Measurements from ENCODE around the gene PTPRF.

Gene PTPRF

GRCh38 chr1:43539726-43540434 lies 9.2 kb downstream of the PTPRF start:
- ATAC-seq (ENCODE audit: insufficient read depth, low read depth) (no peak), DNase-seq (no peak)
- Histone ChIP-seq H3K27me3 (ENCODE audit: insufficient read depth, low read length, poor library complexity) (no peaks in the 10 kb centered on the region), H4K20me1 (ENCODE audit: insufficient read depth, low read length) (0 out of 2 replicates have a peak, but pooled peaks cover 3% of the 10 kb centered on the region), H3K9ac (ENCODE audit: low read depth, low read length) (no peak overlapping the region), H3K27ac (ENCODE audit: low read length) (no peak overlapping the region), H3K79me2 (ENCODE audit: insufficient read depth, low read length) (no peaks in the 10 kb centered on the region), H3K9me3 (ENCODE audit: insufficient read depth, low read length, severe bottlenecking) (no peaks in the 10 kb centered on the region), H3K4me3 (ENCODE audit: low read depth in 1 of 2, low read length in 2 of 2) (no peak overlapping the region), H3K4me1 (ENCODE audit: insufficient read depth, low read length) (no peaks in the 10 kb centered on the region), H3K4me2 (ENCODE audit: insufficient read depth, low read length) (no peak overlapping the region), H2AFZ (ENCODE audit: low read depth, low read length) (no peak overlapping the region), H3K36me3 (ENCODE audit: insufficient read depth, low read length) (no peaks in the 10 kb centered on the region)
- TF ChIP-seq EZH2 (IDR thresholded peaks at IDR 0.05; ENCODE audit: borderline replicate concordance, low read depth, low read length, severe bottlenecking): no peak
- no peak for TF ChIP-seq CTCF (IDR thresholded peaks at IDR 0.05; ENCODE audit: borderline replicate concordance, extremely low read depth, low read length, poor library complexity, severe bottlenecking)

GRCh38 chr1:43540653-43541071 lies 10.0 kb downstream of the PTPRF start:
- no peak for ATAC-seq (ENCODE audit: insufficient read depth, low read depth)
- no peaks in the 10 kb centered on the region for H3K79me2 ChIP-seq (ENCODE audit: insufficient read depth, low read length)

GRCh38 chr1:43541141-43541540 lies 10.5 kb downstream of the PTPRF start:
- Histone ChIP-seq H3K9me3 (ENCODE audit: insufficient read depth, low read length, severe bottlenecking) (no peaks in the 10 kb centered on the region), H3K4me2 (ENCODE audit: insufficient read depth, low read length) (no peak overlapping the region), H2AFZ (ENCODE audit: low read depth, low read length) (no peak overlapping the region), H3K9ac (ENCODE audit: low read depth, low read length) (no peak overlapping the region), H3K4me3 (ENCODE audit: low read depth in 1 of 2, low read length in 2 of 2) (no peak overlapping the region), H3K27ac (ENCODE audit: low read length) (no peak overlapping the region), H3K36me3 (ENCODE audit: insufficient read depth, low read length) (no peaks in the 10 kb centered on the region), H3K79me2 (ENCODE audit: insufficient read depth, low read length) (no peaks in the 10 kb centered on the region), H3K27me3 (ENCODE audit: insufficient read depth, low read length, poor library complexity) (no peaks in the 10 kb centered on the region), H4K20me1 (ENCODE audit: insufficient read depth, low read length) (0 out of 2 replicates have a peak, but pooled peaks cover 3% of the 10 kb centered on the region), H3K4me1 (ENCODE audit: insufficient read depth, low read length) (no peaks in the 10 kb centered on the region)
- DNase-seq (no peak), ATAC-seq (ENCODE audit: insufficient read depth, low read depth) (no peak)
- TF ChIP-seq EZH2 (IDR thresholded peaks at IDR 0.05; ENCODE audit: borderline replicate concordance, low read depth, low read length, severe bottlenecking) (no peak), CTCF (IDR thresholded peaks at IDR 0.05; ENCODE audit: borderline replicate concordance, extremely low read depth, low read length, poor library complexity, severe bottlenecking) (no peak)

More at GRCh38 chr1:43540653-43541071, 10.0 kb downstream of the PTPRF start:
- TF ChIP-seq CTCF (IDR thresholded peaks at IDR 0.05; ENCODE audit: borderline replicate concordance, extremely low read depth, low read length, poor library complexity, severe bottlenecking) (no peak), EZH2 (IDR thresholded peaks at IDR 0.05; ENCODE audit: borderline replicate concordance, low read depth, low read length, severe bottlenecking) (no peak)
- Histone ChIP-seq H4K20me1 (ENCODE audit: insufficient read depth, low read length) (0 out of 2 replicates have a peak, but pooled peaks cover 3% of the 10 kb centered on the region), H3K9me3 (ENCODE audit: insufficient read depth, low read length, severe bottlenecking) (no peaks in the 10 kb centered on the region), H3K4me3 (ENCODE audit: low read depth in 1 of 2, low read length in 2 of 2) (no peak overlapping the region), H3K36me3 (ENCODE audit: insufficient read depth, low read length) (no peaks in the 10 kb centered on the region), H3K9ac (ENCODE audit: low read depth, low read length) (no peak overlapping the region), H3K27me3 (ENCODE audit: insufficient read depth, low read length, poor library complexity) (no peaks in the 10 kb centered on the region), H3K4me1 (ENCODE audit: insufficient read depth, low read length) (no peaks in the 10 kb centered on the region), H3K4me2 (ENCODE audit: insufficient read depth, low read length) (no peak overlapping the region), H2AFZ (ENCODE audit: low read depth, low read length) (no peak overlapping the region), H3K27ac (ENCODE audit: low read length) (no peak overlapping the region)
- no peak for DNase-seq
